Left hindlimb (tissue), 1 donor: Measurements from ENCODE around the gene CDKAL1.

Experiments used
- DNase-seq: peaks from one replicate; pipeline ENCODE4 v3.0.0-alpha.2; 2018

Gene CDKAL1

GRCh38 chr6:20684474-20684873, 150.2 kb downstream of the CDKAL1 start:
- DNase-seq, result no peak

- no peak for DNase-seq
Observed at GRCh38 chr6:20686142-20686541, 151.9 kb downstream of the CDKAL1 start.

- no peak for DNase-seq
Observed at GRCh38 chr6:20687494-20687893, 153.2 kb downstream of the CDKAL1 start.

GRCh38 chr6:20688710-20689500, 154.6 kb downstream of the CDKAL1 start:
- DNase-seq, result no peak

- DNase-seq, result no peak
Observed at GRCh38 chr6:20691185-20691584, 156.9 kb downstream of the CDKAL1 start.

GRCh38 chr6:20692023-20692422, 157.8 kb downstream of the CDKAL1 start:
- DNase-seq, result no peak

- DNase-seq, result no peak
Observed at GRCh38 chr6:20693466-20694063, 159.3 kb downstream of the CDKAL1 start.

- no peak for DNase-seq
Observed at GRCh38 chr6:20696676-20697075, 162.4 kb downstream of the CDKAL1 start.

- no peak for DNase-seq
Observed at GRCh38 chr6:20698675-20699074, 164.4 kb downstream of the CDKAL1 start.

- no peak for DNase-seq
Observed at GRCh38 chr6:20699402-20699801, 165.1 kb downstream of the CDKAL1 start.

- no peak for DNase-seq
Observed at GRCh38 chr6:20700375-20700774, 166.1 kb downstream of the CDKAL1 start.

- DNase-seq, result no peak
Observed at GRCh38 chr6:20702366-20702765, 168.1 kb downstream of the CDKAL1 start.

- DNase-seq, result no peak
Observed at GRCh38 chr6:20703049-20703448, 168.8 kb downstream of the CDKAL1 start.

GRCh38 chr6:20704325-20705025, 170.2 kb downstream of the CDKAL1 start:
- no peak for DNase-seq

GRCh38 chr6:20705741-20706140, 171.5 kb downstream of the CDKAL1 start:
- no peak for DNase-seq

GRCh38 chr6:20706238-20706938, 172.1 kb downstream of the CDKAL1 start:
- no peak for DNase-seq

- DNase-seq, result no peak
Observed at GRCh38 chr6:20706939-20707485, 172.8 kb downstream of the CDKAL1 start.

- no peak for DNase-seq
Observed at GRCh38 chr6:20707870-20708269, 173.6 kb downstream of the CDKAL1 start.

- DNase-seq, result peak; percentile 41
Observed at GRCh38 chr6:20708367-20709124, 174.3 kb downstream of the CDKAL1 start.

- DNase-seq, result no peak
Observed at GRCh38 chr6:20709451-20709850, 175.2 kb downstream of the CDKAL1 start.

GRCh38 chr6:20710341-20710740, 176.1 kb downstream of the CDKAL1 start:
- no peak for DNase-seq

GRCh38 chr6:20711518-20711917, 177.3 kb downstream of the CDKAL1 start:
- DNase-seq, result no peak
